RWPE1 (cell line): ENCODE results near the gene POLR2E.
A peak's percentile ranks its signal among the peaks of the same experiment; 100 is the strongest.

Source experiments
- CTCF ChIA-PET: fragments of 350-600 bp; sonication (Branson Sonifier 250); formaldehyde crosslinking; extraction: SDS; loops from one replicate; lab custom pipeline; 2021; lab: Yijun Ruan, JAX
- POLR2A ChIA-PET: fragments of 400-600 bp; formaldehyde crosslinking; extraction: SDS; loops from one replicate; lab custom pipeline; 2020; ENCODE audit warnings: antibody characterized with exemption; ENCODE audit not compliant: low non-redundant PET; lab: Yijun Ruan, JAX
- DNase-seq: peaks from one replicate; pipeline ENCODE4 v3.0.0; 2012; ENCODE audit warnings: low spot score
- H3K27ac ChIP-seq: fragments of 450-650 bp; 2 replicates; pipeline ENCODE4 v1.5.1; 2017
- CTCF ChIP-seq: fragments of 450-650 bp; conservative IDR thresholded peaks from 2 replicates; pipeline ENCODE4 v1.5.1; 2017; ENCODE audit warnings: low read depth, mild to moderate bottlenecking

The POLR2E gene

GRCh38 chr19:1097810-1098176, 2.6 kb upstream of the POLR2E start:
- CTCF ChIA-PET, result interaction anchor here (0.5 to 0.9 kb wide), 2 partner anchors 15 to 28 kb away, joined by 3 to 5 read pairs; no protein-coding TSS in a partner anchor
- POLR2A ChIA-PET, result interaction anchor here (0.6 kb wide), 1 partner anchor 75 kb away, joined by 4 read pairs; no protein-coding TSS in a partner anchor
- H3K27ac ChIP-seq, result peak overlapping the region; percentile 100
- TF ChIP-seq CTCF, result no peak
- no peak for DNase-seq

GRCh38 chr19:1094655-1094977, 559 bp downstream of the POLR2E start:
- POLR2A ChIA-PET, result no interaction called here
- no peak for DNase-seq
- CTCF ChIA-PET, result no interaction called here
- peak overlapping the region; percentile 79 for H3K27ac ChIP-seq
- TF ChIP-seq CTCF, result no peak

- POLR2A ChIA-PET, result no interaction called here
- no peak for TF ChIP-seq CTCF
- H3K27ac ChIP-seq, result peak overlapping the region; percentile 79
- CTCF ChIA-PET, result interaction anchor here (0.6 kb wide), 1 partner anchor 17 kb away, joined by 9 read pairs; no protein-coding TSS in a partner anchor
- no peak for DNase-seq
These were observed 1.2 kb downstream of the POLR2E start for GRCh38 chr19:1093811-1094553.

GRCh38 chr19:1093330-1093729, 1.8 kb downstream of the POLR2E start:
- no peak for DNase-seq
- POLR2A ChIA-PET, result no interaction called here

GRCh38 chr19:1091544-1092175, 3.5 kb downstream of the POLR2E start:
- CTCF ChIA-PET, result interaction anchor here (0.7 kb wide), 1 partner anchor 175 kb away, joined by 5 read pairs; no protein-coding TSS in a partner anchor
- POLR2A ChIA-PET, result interaction anchor here (0.6 kb wide), 1 partner anchor 55 kb away, joined by 3 read pairs; no protein-coding TSS in a partner anchor
- no peak for DNase-seq
- H3K27ac ChIP-seq, result peak overlapping the region; percentile 79; the same call in 1 of the 2 replicates
- TF ChIP-seq CTCF, result no peak

More at GRCh38 chr19:1093330-1093729, 1.8 kb downstream of the POLR2E start:
- CTCF ChIA-PET, result no interaction called here
- no peak for TF ChIP-seq CTCF
- H3K27ac ChIP-seq, result peak overlapping the region; percentile 79

- POLR2A ChIA-PET, result interaction anchor here (0.6 to 1.0 kb wide), 2 partner anchors 56 to 62 kb away, joined by 3 to 8 read pairs; no protein-coding TSS in a partner anchor
- DNase-seq, result no peak
- CTCF ChIA-PET, result interaction anchor here (0.9 kb wide), 1 partner anchor 23 kb away, joined by 6 read pairs; no protein-coding TSS in a partner anchor
These were observed 4.2 kb downstream of the POLR2E start for GRCh38 chr19:1090731-1091543.

More at GRCh38 chr19:1090731-1091543, 4.2 kb downstream of the POLR2E start:
- no peak for TF ChIP-seq CTCF
- peak overlapping the region; percentile 79; the same call in 1 of the 2 replicates for H3K27ac ChIP-seq
